Skin epidermis (tissue), 12 donors: Measurements from ENCODE around the gene PJVK.
A peak's percentile ranks its signal among the peaks of the same experiment; 100 is the strongest.

Experiments used
- H3K27ac ChIP-seq, 21 experiments: fragments of 200-600 bp; sonication (generic) in 11 of 21; one replicate each; pipeline ENCODE4 v1.5.0; 2020; ENCODE audit warnings: mild to moderate bottlenecking in 3 of 21, inconsistent platforms in 2 of 21, moderate library complexity in 2 of 21
- H3K4me3 ChIP-seq, 7 experiments: fragments of 200-600 bp; sonication (generic) in 2 of 7; one replicate each; pipeline ENCODE4 v1.5.0; 2020; ENCODE audit warnings: inconsistent platforms in 2 of 7, mild to moderate bottlenecking in 2 of 7, moderate library complexity in 1 of 7

Gene PJVK

DNA sequence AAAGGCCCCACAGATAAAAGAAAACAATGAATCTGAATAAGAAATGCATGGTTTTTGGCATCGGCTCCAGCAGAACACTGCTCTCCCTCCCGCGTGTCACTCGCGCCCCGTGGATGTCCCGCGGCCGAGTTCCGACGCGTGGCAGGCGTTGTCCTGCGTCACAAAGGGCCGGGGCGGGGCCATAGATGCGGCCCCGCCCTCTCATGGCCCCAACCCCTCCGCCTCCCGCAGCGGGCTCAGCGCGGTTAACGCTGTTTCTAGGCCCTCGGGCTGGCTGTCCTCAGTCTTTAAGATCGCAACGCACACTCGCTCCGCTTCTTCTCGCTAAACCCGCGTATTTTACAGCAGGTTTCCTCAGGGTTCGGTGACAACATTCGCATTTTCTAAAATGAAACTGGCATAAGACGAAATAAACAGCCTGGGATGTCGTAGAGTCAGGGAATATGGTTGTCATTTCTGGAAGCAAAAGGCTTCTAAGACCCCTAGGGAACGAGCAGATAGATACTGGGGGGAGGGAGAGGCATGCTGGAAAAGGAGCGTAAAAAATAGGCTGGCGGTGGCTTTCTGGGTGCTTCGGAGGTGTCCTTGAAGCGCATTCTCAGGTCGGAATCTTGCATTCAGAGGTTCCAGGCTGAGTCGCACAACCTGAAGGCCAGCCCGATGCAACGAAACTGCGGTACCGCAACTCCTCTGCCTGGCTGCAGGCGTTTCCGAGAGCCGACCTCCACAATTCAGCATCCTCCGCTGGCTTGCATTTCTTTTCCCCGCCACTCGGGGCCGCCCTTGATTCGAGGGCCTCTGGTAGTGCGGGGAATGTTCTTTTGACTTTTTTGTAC, 27.5 kb downstream of the PJVK start, which contains the start of gene FKBP7:
TSS of gene FKBP7 (minus strand) at position 162 of the 836 bp plus-strand sequence. CDS start at position 61, 101 bp downstream.
- Histone ChIP-seq H3K4me3 (peak within 1 kb of the TSS; percentile 56 to 71 (median 61)), H3K27ac (peak within 1 kb of the TSS; percentile 10 to 97 (median 89))

DNA sequence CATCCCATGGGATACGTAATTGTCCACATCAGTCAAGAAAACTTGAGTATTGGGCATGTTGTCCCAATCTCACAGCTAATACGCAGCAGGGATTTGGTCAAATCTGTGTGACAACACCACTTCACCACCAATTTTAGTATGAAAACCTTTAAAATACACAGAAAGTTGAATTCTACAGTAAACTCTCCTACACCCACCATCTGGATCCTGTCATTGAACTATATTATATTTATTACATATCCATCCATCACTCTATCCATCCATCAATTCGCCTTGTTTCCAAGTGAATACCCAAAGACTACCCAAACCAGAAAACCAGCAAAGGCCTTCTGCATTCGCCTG, 28.1 kb downstream of the PJVK start:
- Histone ChIP-seq H3K27ac (peak overlapping the region in 18 of 21 experiments; percentile 81 to 94 (median 90)), H3K4me3 (peak overlapping the region; percentile 56 to 71 (median 61))

DNA sequence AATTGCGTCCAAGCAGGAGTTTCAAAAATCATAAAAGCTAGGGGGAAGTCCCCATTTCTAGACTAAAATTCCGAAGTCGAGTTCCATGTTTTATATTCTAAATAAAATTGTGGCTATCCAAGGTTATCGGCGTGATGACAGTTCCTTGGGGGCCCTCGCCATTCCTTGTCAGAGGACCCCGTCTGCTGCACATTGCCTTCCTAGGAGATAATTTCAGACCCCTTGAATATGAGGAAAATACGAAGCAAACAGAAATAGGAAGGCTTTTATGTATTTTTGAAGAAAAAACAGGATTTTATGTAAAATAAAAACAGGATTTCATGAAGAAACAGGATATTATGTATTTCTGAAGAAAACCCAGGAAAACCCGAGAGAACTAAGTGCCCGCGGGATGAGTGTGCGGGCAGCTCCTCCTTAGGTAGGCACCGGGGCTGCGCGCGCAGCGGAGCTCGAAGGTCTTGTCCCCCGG, 28.6 kb downstream of the PJVK start:
- Histone ChIP-seq H3K27ac (peak overlapping the region in 20 of 21 experiments; percentile 72 to 96 (median 90)), H3K4me3 (peak overlapping the region; percentile 61 to 96 (median 88))

DNA sequence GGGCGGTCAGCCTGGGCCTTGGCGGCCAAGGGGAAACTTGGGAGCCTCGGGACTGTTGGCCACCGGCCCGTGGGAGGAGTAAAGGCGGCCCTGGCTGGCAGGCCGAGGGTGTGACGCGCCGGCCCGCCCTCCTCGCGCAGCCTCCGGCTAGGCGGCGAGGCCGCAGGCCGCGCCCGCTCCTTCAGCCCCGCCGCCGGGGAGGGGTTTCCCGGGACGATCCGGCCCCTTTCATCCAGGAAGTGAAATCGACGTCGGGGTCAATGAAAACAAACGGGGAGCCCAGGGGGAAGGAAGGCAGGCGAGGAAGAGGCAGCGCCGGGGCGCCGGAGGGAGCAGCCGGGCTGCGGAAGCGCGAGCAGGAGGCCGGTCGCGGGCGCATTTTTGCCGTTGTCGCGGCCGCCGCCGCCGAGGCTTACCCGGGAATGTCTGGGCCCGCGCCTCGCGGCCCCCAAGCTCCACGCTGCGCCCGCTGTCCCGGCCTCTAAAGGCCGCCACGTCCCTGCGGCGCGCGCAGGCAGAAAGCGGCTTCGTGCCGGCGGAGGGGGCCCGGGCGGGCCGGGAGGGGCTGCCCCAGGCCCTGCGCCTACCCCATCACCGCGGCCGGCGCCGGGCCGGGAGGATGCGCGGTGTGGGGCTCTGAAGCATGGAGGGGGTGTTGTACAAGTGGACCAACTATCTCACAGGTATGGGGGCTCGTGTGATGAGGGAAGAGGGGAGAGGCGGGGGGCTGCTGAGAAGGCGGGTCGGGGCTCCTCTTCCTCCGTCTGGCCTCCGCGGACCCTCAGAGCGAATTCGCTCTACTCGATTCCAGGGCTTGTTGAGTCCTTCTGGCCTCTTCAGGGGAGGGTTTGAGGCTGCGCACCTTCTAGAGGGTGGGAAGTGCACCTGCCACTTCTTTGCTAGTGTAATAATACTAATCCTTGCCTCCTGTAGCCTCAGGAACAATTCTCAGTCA, 29.3 kb downstream of the PJVK start, which contains the start of gene PLEKHA3:
TSS of gene PLEKHA3 (plus strand) at position 231 of the 955 bp plus-strand sequence. CDS start at position 644, 413 bp downstream.
- Histone ChIP-seq H3K4me3 (peak within 1 kb of the TSS; percentile 61 to 96 (median 88)), H3K27ac (peak within 1 kb of the TSS; percentile 66 to 96 (median 90))

- H3K27ac ChIP-seq: no peak overlapping the region
- H3K4me3 ChIP-seq: no peak overlapping the region
Observed at GRCh38 chr2:178482437-178482836, 31.3 kb downstream of the PJVK start.

- no peak overlapping the region for H3K4me3 ChIP-seq
- H3K27ac ChIP-seq: no peak overlapping the region
Observed at GRCh38 chr2:178484245-178485041, 33.3 kb downstream of the PJVK start.

DNA sequence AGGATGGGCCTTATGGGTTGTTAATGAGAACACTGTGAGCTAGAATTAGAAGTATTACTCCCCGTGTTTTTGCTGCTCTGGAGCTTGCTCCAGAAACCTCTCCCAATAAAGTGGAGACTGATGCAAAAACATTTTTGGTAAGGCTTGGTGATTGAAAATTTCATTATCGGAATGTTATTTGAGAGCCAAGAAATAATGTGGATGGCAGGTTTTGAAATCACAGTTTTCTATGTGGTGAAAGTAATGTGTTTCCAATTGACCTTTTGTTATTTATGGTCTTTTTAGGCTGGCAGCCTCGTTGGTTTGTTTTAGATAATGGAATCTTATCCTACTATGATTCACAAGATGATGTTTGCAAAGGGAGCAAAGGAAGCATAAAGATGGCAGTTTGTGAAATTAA, 34.2 kb downstream of the PJVK start:
- Histone ChIP-seq H3K27ac (no peak overlapping the region), H3K4me3 (no peak overlapping the region)

DNA sequence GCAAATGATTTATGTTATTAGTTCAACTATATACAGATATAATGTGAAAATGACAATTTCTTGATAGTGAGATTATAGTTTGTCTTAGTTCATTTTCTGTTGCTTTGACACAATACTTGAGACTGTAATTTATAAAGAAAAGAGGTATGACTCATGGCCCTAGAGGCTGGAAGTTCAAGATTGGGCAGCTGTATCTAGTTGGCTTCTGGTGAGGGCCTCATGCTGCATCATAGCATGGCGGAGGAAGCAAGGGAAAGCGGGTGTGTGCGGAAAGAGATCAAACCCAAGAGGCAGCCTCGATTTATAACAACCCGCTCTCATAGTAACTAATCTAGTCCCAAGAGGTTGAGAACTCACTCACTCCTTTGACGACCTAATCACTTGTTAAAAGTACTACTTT, 40.4 kb downstream of the PJVK start:
- Histone ChIP-seq H3K27ac (no peak overlapping the region), H3K4me3 (no peak overlapping the region)

DNA sequence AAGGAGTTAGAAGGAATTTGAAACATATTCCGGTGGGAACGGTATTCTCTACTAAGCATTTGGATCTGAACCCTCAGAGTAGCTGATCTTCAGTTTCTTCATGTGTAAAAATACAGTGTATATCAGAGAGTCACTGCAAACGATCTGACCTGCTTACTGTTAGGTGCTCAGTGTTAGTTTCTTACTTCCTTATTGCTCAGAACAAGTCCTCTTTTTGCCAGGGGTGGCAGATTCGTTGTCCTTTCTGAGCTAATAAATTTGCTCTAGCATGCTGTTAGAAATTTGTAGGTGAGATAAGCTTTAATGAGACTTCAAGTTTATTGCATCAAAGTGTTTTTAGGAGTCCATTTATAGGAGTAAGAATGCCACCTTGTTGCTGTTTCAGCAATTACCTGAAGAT, 44.9 kb downstream of the PJVK start:
- H3K27ac ChIP-seq: no peak overlapping the region
- no peak overlapping the region for H3K4me3 ChIP-seq

DNA sequence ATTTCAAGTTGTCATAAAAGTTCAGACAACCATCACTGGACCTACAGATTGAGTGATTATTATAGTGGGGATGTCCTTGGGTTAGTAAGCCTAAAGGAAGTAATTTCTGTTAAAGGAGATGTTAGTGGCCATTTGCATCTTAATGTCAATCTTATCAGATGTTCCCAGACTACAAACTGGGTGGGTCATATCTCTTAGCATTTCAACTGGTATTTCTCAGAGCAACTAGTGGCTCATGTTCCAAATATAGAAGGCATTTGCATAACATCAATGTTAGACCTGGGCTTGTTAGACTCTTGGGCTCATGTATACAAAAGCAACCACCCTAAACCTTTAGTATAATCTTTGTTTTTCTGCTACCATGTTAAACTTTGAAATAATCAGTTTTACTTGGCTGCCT, 47.0 kb downstream of the PJVK start:
- Histone ChIP-seq H3K27ac (no peak overlapping the region), H3K4me3 (no peak overlapping the region)

DNA sequence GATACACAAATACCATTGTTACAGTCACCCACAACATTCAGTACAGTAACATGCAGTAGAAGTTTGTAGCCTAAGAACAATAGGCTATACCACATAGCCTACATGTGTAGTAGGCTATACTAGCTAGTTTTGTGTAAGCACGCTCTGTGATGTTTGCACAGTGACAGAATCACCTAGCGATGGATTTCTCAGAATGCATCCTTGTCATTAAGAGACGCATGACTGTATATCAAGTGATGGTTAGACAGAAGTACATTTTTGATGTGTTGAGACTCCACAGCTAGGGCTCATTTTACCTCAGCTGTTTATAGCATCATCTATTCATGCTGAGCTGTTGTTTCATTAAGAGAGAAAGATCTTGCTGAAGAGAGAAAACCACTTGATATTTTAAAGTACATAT, 48.5 kb downstream of the PJVK start:
- H3K27ac ChIP-seq: no peak overlapping the region

GRCh38 chr2:178502751-178503150, 51.6 kb downstream of the PJVK start:
- Histone ChIP-seq H3K27ac (no peak overlapping the region), H3K4me3 (no peak overlapping the region)

More for the DNA sequence above, 48.5 kb downstream of the PJVK start:
- no peak overlapping the region for H3K4me3 ChIP-seq

- H3K27ac ChIP-seq: no peak overlapping the region
- H3K4me3 ChIP-seq: no peak overlapping the region
Observed at GRCh38 chr2:178506101-178506500, 54.9 kb downstream of the PJVK start.

- Histone ChIP-seq H3K27ac (no peak overlapping the region), H3K4me3 (no peak overlapping the region)
Observed at GRCh38 chr2:178506524-178506923, 55.3 kb downstream of the PJVK start.

DNA sequence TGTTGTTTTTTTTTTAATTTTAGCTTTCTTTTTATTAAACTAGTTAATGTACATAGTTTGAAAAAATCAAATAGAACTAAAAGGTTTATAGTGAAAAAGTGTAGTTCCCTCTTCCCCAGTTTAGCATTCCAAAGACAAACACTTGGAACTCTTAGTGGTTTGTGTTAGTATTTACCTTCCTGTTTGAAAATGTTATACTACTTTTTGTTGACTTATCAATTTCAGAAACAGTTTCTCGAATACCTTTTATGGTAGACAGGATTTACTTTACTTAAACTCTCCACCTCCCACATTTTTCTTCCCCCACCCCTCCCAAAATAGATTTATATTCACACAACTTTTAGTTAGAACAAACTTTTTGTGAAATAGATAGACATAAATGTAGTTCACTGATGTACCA, 55.8 kb downstream of the PJVK start:
- no peak overlapping the region for H3K27ac ChIP-seq
- no peak overlapping the region for H3K4me3 ChIP-seq

DNA sequence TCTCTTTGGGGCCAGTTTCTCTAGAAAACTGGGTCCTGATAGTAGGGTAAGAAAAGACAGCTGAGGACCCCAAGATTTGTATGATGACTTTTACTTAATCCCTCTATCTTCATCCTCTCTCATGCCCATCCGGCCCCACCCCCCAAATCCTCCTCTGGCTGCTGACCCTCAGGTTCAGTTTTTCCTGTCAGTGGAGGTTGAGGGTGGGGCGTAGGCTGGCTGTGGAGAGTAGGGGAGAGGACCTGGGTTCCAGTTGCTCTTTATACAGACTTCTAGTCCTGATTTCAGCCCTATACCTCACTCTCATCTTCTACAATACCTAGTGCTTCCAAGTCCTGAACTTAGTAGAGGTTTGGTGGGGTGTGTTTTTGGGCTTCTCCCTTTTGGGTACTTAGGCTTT, 57.5 kb downstream of the PJVK start:
- Histone ChIP-seq H3K27ac (no peak overlapping the region), H3K4me3 (no peak overlapping the region)

DNA sequence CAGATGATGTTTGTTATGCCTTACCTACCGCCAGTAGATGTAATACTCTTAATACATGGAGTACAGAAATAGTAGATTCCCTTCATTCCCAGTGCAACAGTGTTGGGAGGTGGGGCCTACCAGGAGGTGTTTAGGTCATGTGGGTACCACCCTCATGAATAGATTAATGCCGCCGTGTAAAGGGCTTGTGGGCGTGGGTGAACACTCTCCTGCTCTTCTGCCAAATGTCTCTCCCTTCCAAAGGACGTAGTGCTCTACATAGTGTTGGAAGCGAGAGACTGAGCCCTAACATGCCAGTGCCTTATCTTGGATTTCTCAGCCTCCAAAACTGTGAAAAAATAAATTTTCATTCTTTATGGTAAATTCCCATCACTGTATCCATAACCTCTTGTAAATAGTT, 59.2 kb downstream of the PJVK start:
- H3K4me3 ChIP-seq: no peak overlapping the region
- no peak overlapping the region for H3K27ac ChIP-seq
